Measurements from ENCODE around the gene NSD2.
A peak's percentile ranks its signal among the peaks of the same experiment; 100 is the strongest.
"Not testable (repeated sequence)": the region's sequence is repeated elsewhere in the genome, so short reads cannot be mapped to it uniquely, and the experiment has no call there.

The NSD2 gene

GRCh38 chr4:1870578-1871443 is at the start of gene NSD2:
Gene NSD2 (plus strand): TSS chr4:1871393. CDS start chr4:1900655, 29,262 bp downstream.
- DNase-seq = peak; percentile 87

- DNase-seq = no peak
Measured at GRCh38 chr4:1821679-1822567, 49.3 kb upstream of the NSD2 start.

GRCh38 chr4:1822568-1823544 is 48.3 kb upstream of the NSD2 start:
- no peak for DNase-seq

- no peak for DNase-seq
Measured at GRCh38 chr4:1823545-1823932, 47.7 kb upstream of the NSD2 start.

- DNase-seq = no peak
Measured at GRCh38 chr4:1824746-1825145, 46.4 kb upstream of the NSD2 start.

- no peak for DNase-seq
Measured at GRCh38 chr4:1825326-1825725, 45.9 kb upstream of the NSD2 start.

- DNase-seq = no peak
Measured at GRCh38 chr4:1826531-1827350, 44.5 kb upstream of the NSD2 start.

GRCh38 chr4:1830234-1830633 is 41.0 kb upstream of the NSD2 start:
- no peak for DNase-seq

GRCh38 chr4:1830642-1831228 is 40.5 kb upstream of the NSD2 start:
- DNase-seq = no peak

GRCh38 chr4:1831331-1831730 is 39.9 kb upstream of the NSD2 start:
- no peak for DNase-seq

- no peak for DNase-seq
Measured at GRCh38 chr4:1832690-1833089, 38.5 kb upstream of the NSD2 start.

GRCh38 chr4:1833307-1834046 is 37.7 kb upstream of the NSD2 start:
- no peak for DNase-seq

GRCh38 chr4:1834047-1834775 is 37.0 kb upstream of the NSD2 start:
- no peak for DNase-seq

GRCh38 chr4:1835836-1836235 is 35.4 kb upstream of the NSD2 start:
- DNase-seq = not testable (repeated sequence)

GRCh38 chr4:1836650-1837049 is 34.5 kb upstream of the NSD2 start:
- no peak for DNase-seq

GRCh38 chr4:1837069-1837468 is 34.1 kb upstream of the NSD2 start:
- no peak for DNase-seq

GRCh38 chr4:1839282-1839681 is 31.9 kb upstream of the NSD2 start:
- DNase-seq = no peak

GRCh38 chr4:1841201-1841886 is 29.8 kb upstream of the NSD2 start:
- DNase-seq = no peak

- no peak for DNase-seq
Measured at GRCh38 chr4:1841887-1842210, 29.3 kb upstream of the NSD2 start.
